Gastrocnemius medialis (tissue), 4 donors: Measurements from ENCODE around the gene PRRT4. TPM values are rescaled to one million over a fixed set of nuclear protein-coding genes. Genes with fewer than 3 reads are reported as not detected.

Experiments
- ATAC-seq, 2 donors: fragments of 150-250 bp; one replicate each; pipeline ENCODE4 v1.9.1; 2016
- DNase-seq, 2 donors: peaks; one replicate each; pipeline ENCODE4 v3.0.0-alpha.2; 2019
- H3K27ac ChIP-seq, 4 donors: fragments of 200-600 bp; sonication (generic); 1 replicate in 1 of 4; 2 replicates in 3 of 4; pipeline ENCODE4 v1.5.1; 2016 to 2018; ENCODE audit warnings: mild to moderate bottlenecking in 2 of 4, moderate library complexity in 1 of 4
- H3K27me3 ChIP-seq, 3 donors: fragments of 200-600 bp; sonication (generic) in 2 of 3; 1 replicate in 1 of 3; 2 replicates in 2 of 3; pipeline versions ENCODE4 v1.5.1 to v1.6.0; 2016 to 2019; ENCODE audit warnings: mild to moderate bottlenecking in 1 of 3, moderate library complexity in 1 of 3
- H3K36me3 ChIP-seq, 2 donors: fragments of 200-600 bp; sonication (generic) in 1 of 2; one replicate each; pipeline ENCODE4 v1.5.1; 2017 to 2018
- H3K4me1 ChIP-seq, 2 donors: fragments of 200-600 bp; sonication (generic) in 1 of 2; one replicate each; pipeline ENCODE4 v1.5.1; 2016 to 2017; ENCODE audit warnings: mild to moderate bottlenecking in 2 of 2
- H3K4me3 ChIP-seq, 4 donors: fragments of 200-600 bp; sonication (generic) in 3 of 4; 1 replicate in 1 of 4; 2 replicates in 3 of 4; pipeline ENCODE4 v1.5.1; 2016 to 2019; ENCODE audit warnings: mild to moderate bottlenecking in 2 of 4
- H3K9me3 ChIP-seq, 3 donors: fragments of 200-600 bp; sonication (generic) in 2 of 3; 1 replicate in 1 of 3; 2 replicates in 2 of 3; pipeline ENCODE4 v1.5.1; 2016 to 2019
- POLR2A ChIP-seq, 2 donors: fragments of 450-650 bp; IDR thresholded peaks; one replicate each; pipeline ENCODE4 v1.6.1; 2017; ENCODE audit warnings: antibody characterized with exemption in 2 of 2, mild to moderate bottlenecking in 2 of 2, moderate library complexity in 2 of 2
- in situ Hi-C, 4 donors: fragments of 200-750 bp; cut with MboI; loops; one replicate each; pipeline versions ENCODE4 v1.15.0 to v1.8.0; 2017; ENCODE audit warnings: low sequenced_read_pairs in 4 of 4
- intact Hi-C: fragments of 100-400 bp; cut with DNase I; formaldehyde crosslinking; loops from one replicate; pipeline ENCODE4 v1.15.1; 2023; ENCODE audit warnings: low total_unique reads
- total RNA-seq, 4 donors: library from RNA; depleted of rRNA; stranded (reverse); fragments of >200 nt; gene quantifications; one replicate each; pipeline versions ENCODE4 v1.1.0 to v1.2.3, GENCODE V29; 2016
- TF ChIP-seq, protein P1 (sequence below), 5 experiments: fragments of 450-650 bp in 3 of 5; fragments of 200-600 bp in 2 of 5; sonication (generic) in 2 of 5; IDR thresholded peaks in 4 of 5; conservative IDR thresholded peaks in 1 of 5; 1 replicate in 4 of 5; 2 replicates in 1 of 5; pipeline ENCODE4 v1.5.1; 2016 to 2019; ENCODE audit warnings: antibody characterized with exemption in 5 of 5, mild to moderate bottlenecking in 3 of 5, moderate library complexity in 3 of 5

The PRRT4 gene
- total RNA-seq, 4 donors from 2014 or later: 0.22 to 2.2 (median 0.64) TPM

- no peak for DNase-seq
- H3K4me1 ChIP-seq: no peaks in the 10 kb centered on the region
- TF ChIP-seq, protein P1, sequence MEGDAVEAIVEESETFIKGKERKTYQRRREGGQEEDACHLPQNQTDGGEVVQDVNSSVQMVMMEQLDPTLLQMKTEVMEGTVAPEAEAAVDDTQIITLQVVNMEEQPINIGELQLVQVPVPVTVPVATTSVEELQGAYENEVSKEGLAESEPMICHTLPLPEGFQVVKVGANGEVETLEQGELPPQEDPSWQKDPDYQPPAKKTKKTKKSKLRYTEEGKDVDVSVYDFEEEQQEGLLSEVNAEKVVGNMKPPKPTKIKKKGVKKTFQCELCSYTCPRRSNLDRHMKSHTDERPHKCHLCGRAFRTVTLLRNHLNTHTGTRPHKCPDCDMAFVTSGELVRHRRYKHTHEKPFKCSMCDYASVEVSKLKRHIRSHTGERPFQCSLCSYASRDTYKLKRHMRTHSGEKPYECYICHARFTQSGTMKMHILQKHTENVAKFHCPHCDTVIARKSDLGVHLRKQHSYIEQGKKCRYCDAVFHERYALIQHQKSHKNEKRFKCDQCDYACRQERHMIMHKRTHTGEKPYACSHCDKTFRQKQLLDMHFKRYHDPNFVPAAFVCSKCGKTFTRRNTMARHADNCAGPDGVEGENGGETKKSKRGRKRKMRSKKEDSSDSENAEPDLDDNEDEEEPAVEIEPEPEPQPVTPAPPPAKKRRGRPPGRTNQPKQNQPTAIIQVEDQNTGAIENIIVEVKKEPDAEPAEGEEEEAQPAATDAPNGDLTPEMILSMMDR (IDR thresholded peaks at IDR 0.05 in 4 of 5, conservative IDR thresholded peaks at IDR 0.05 in 1 of 5): no peak
- no peak for TF ChIP-seq POLR2A (IDR thresholded peaks at IDR 0.05)
- intact Hi-C loops (no loop called here), in situ Hi-C loops (no loop called here)
- H3K27ac ChIP-seq: no peak overlapping the region
- no peaks in the 10 kb centered on the region for H3K27me3 ChIP-seq
- no peak for ATAC-seq
- H3K4me3 ChIP-seq: no peak overlapping the region
- no peaks in the 10 kb centered on the region for H3K9me3 ChIP-seq
- peaks cover 0 to 27% of the 10 kb centered on the region in 2 donors for H3K36me3 ChIP-seq
These were observed 58.4 kb downstream of the PRRT4 start for GRCh38 chr7:128303133-128303532.

GRCh38 chr7:128302139-128302538, 59.4 kb downstream of the PRRT4 start:
- Histone ChIP-seq H3K27ac (no peak overlapping the region), H3K4me3 (no peak overlapping the region), H3K27me3 (no peaks in the 10 kb centered on the region), H3K4me1 (no peaks in the 10 kb centered on the region), H3K36me3 (peaks cover 0 to 17% of the 10 kb centered on the region in 2 donors), H3K9me3 (no peaks in the 10 kb centered on the region)
- ATAC-seq: no peak
- TF ChIP-seq, protein P1 (IDR thresholded peaks at IDR 0.05 in 4 of 5, conservative IDR thresholded peaks at IDR 0.05 in 1 of 5): no peak
- no peak for TF ChIP-seq POLR2A (IDR thresholded peaks at IDR 0.05)
- in situ Hi-C loops: no loop called here
- DNase-seq: no peak
- intact Hi-C loops: no loop called here

Other genes with a start within 250 kb of the PRRT4 start
- under 1 TPM in 2 of 4 donors, not detected in 2; 0.11 to 0.46 TPM for gene LEP, start 120.4 kb downstream of the PRRT4 start, total RNA-seq
- 10 to 100 TPM; 13.6 to 18.5 (median 16.3) TPM for gene RBM28, start 17.8 kb downstream of the PRRT4 start, total RNA-seq
- 1 to 10 TPM; 4.0 to 7.1 (median 4.9) TPM for gene IMPDH1, start 48.3 kb upstream of the PRRT4 start, total RNA-seq
- 1 to 10 TPM; 1.1 to 4.3 (median 3.2) TPM for gene HILPDA, start 94.2 kb upstream of the PRRT4 start, total RNA-seq
- gene METTL2B, start 115.1 kb upstream of the PRRT4 start, total RNA-seq: 10 to 100 TPM; 19.8 to 22.5 (median 20.6) TPM